ENCODE results near the gene B3GNT2. TPM values are rescaled to one million over a fixed set of nuclear protein-coding genes. Genes with fewer than 3 reads are reported as not detected.

The B3GNT2 gene
- total and polyA plus RNA-seq, 2 of the 4 experiments (the other 2 are of a cell fraction) = 5.0 to 11.1 TPM

DNA sequence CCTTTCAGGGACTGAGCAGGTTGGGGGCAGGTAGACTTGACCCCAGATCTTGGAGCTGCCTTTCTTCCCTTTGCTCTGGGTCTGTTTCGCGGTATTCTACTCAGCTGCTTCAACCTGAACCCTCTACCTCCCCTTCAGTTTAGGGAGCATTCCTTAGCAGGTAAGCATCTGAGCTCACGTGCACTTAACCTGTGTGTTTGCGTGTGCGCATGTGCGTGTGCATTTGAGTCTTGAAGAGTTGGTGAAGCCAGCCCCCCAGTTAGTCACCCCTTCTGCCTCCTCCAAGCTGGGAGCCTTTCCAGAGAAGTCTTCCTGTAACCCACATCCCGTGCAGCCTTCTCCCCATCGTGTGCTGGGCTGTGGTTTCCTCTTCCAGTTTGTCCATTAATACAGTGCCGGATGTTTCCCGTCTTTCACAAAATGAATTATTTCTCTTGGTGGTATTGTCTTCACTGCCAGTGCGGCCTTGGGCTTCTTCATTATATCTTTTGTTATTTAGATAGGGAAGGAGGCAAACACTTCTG lies 33.2 kb downstream of the B3GNT2 start:
- Histone ChIP-seq H3K56ac (ENCODE audit: extremely low read depth, insufficient read depth, low read length) (no peak overlapping the region), H3K9me1 (ENCODE audit: insufficient read depth, low read length) (no peaks in the 10 kb centered on the region), H2BK20ac (ENCODE audit: low read depth, low read length) (no peak overlapping the region), H3K4me1 (ENCODE audit: control insufficient read depth, insufficient read depth, low read length) (peaks cover 3% of the 10 kb centered on the region; the same call in 1 of the 2 replicates), H2BK120ac (ENCODE audit: low read depth, low read length) (no peak overlapping the region), H2BK5ac (ENCODE audit: low read depth, low read length, poor library complexity, severe bottlenecking) (no peak overlapping the region), H4K5ac (ENCODE audit: low read depth, low read length) (no peak overlapping the region), H2BK15ac (ENCODE audit: low read depth, low read length) (no peak overlapping the region), H3K36me3 (ENCODE audit: control insufficient read depth, insufficient read depth, low read length) (peaks cover 4% of the 10 kb centered on the region; the same call in 1 of the 2 replicates), H3K4me3 (ENCODE audit: insufficient read depth, low read depth, low read length) (no peak overlapping the region), H4K91ac (ENCODE audit: insufficient read depth, low read depth, low read length) (no peak overlapping the region), H3K79me1 (ENCODE audit: low read depth in 1 of 2, low read length in 2 of 2) (peaks cover 0 to 5% of the 10 kb centered on the region in 2 experiments; a peak in 1 of 4 replicates), H2AK9ac (replicated peaks; ENCODE audit: low read depth, low read length, poor library complexity) (no peak overlapping the region), H3K4me2 (ENCODE audit: low read depth, low read length) (no peak overlapping the region), H4K8ac (ENCODE audit: low read depth in 2 of 2, low read length in 2 of 2) (no peak overlapping the region), H3K23ac (ENCODE audit: low read depth, low read length) (no peak overlapping the region), H4K20me1 (ENCODE audit: insufficient read depth, low read length) (no peaks in the 10 kb centered on the region), H3K9me3 (ENCODE audit: control insufficient read depth, insufficient read depth, low read length) (no peaks in the 10 kb centered on the region), H3K27ac (ENCODE audit: insufficient read depth, low read length) (no peak overlapping the region), H2AK5ac (ENCODE audit: low read depth, low read length) (no peak overlapping the region), H3K4ac (ENCODE audit: low read depth, low read length) (no peak overlapping the region), H3K27me3 (ENCODE audit: control insufficient read depth, insufficient read depth, low read length) (no peaks in the 10 kb centered on the region), H2AFZ (replicated peaks; ENCODE audit: low read length, poor library complexity) (no peak overlapping the region), H3K9ac (ENCODE audit: low read depth, low read length) (no peak overlapping the region), H3K14ac (replicated peaks; ENCODE audit: low read depth, low read length) (no peak overlapping the region), H3K18ac (ENCODE audit: low read depth, low read length) (no peak overlapping the region)
- ChIA-PET CTCF (no interaction called here), POLR2A (ENCODE audit: unreplicated experiment) (no interaction called here)
- WGBS, 2 experiments (ENCODE audit: extremely low coverage in 2 of 2, insufficient read length in 1 of 2) = 88% methylated on average over 3 of the region's 11 CpGs; no CpG with 5 or more reads in 1 of the 2 experiments
- in situ Hi-C loops (cut with MboI; ENCODE audit: low sequenced_read_pairs) (no loop called here), intact Hi-C loops (cut with micrococcal nuclease) (no loop called here), dilution Hi-C loops (cut with HindIII; ENCODE audit: low sequenced_read_pairs, unreplicated experiment) (no loop called here)
- TF ChIP-seq CEBPB (IDR thresholded peaks at IDR 0.05; ENCODE audit: low read depth, low read length) = no peak
- TF ChIP-seq, protein P1, sequence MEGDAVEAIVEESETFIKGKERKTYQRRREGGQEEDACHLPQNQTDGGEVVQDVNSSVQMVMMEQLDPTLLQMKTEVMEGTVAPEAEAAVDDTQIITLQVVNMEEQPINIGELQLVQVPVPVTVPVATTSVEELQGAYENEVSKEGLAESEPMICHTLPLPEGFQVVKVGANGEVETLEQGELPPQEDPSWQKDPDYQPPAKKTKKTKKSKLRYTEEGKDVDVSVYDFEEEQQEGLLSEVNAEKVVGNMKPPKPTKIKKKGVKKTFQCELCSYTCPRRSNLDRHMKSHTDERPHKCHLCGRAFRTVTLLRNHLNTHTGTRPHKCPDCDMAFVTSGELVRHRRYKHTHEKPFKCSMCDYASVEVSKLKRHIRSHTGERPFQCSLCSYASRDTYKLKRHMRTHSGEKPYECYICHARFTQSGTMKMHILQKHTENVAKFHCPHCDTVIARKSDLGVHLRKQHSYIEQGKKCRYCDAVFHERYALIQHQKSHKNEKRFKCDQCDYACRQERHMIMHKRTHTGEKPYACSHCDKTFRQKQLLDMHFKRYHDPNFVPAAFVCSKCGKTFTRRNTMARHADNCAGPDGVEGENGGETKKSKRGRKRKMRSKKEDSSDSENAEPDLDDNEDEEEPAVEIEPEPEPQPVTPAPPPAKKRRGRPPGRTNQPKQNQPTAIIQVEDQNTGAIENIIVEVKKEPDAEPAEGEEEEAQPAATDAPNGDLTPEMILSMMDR (conservative IDR thresholded peaks at IDR 0.05; ENCODE audit: low read depth, low read length) = no peak
- TF ChIP-seq RAD21 (IDR thresholded peaks at IDR 0.05; ENCODE audit: low read length) = no peak
- no peak for TF ChIP-seq RCOR1 (IDR thresholded peaks at IDR 0.05; ENCODE audit: insufficient replicate concordance, low read length)
- TF ChIP-seq SMC3 (IDR thresholded peaks at IDR 0.05; ENCODE audit: low read depth, low read length) = no peak
- no peak for TF ChIP-seq BHLHE40 (IDR thresholded peaks at IDR 0.05; ENCODE audit: low read depth, low read length)
- TF ChIP-seq, protein P2, sequence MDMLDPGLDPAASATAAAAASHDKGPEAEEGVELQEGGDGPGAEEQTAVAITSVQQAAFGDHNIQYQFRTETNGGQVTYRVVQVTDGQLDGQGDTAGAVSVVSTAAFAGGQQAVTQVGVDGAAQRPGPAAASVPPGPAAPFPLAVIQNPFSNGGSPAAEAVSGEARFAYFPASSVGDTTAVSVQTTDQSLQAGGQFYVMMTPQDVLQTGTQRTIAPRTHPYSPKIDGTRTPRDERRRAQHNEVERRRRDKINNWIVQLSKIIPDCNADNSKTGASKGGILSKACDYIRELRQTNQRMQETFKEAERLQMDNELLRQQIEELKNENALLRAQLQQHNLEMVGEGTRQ (IDR thresholded peaks at IDR 0.05; ENCODE audit: low read depth, low read length) = no peak
- no peak for TF ChIP-seq POLR2A (IDR thresholded peaks at IDR 0.05; ENCODE audit: low read depth, low read length)
- TF ChIP-seq NFE2L2 (IDR thresholded peaks at IDR 0.05; ENCODE audit: low read depth, low read length) = no peak
- TF ChIP-seq MXI1 (IDR thresholded peaks at IDR 0.05; ENCODE audit: borderline replicate concordance, low read depth, low read length) = no peak
- TF ChIP-seq CHD1 (IDR thresholded peaks at IDR 0.05; ENCODE audit: low read depth, low read length) = no peak
- TF ChIP-seq, protein P3, sequence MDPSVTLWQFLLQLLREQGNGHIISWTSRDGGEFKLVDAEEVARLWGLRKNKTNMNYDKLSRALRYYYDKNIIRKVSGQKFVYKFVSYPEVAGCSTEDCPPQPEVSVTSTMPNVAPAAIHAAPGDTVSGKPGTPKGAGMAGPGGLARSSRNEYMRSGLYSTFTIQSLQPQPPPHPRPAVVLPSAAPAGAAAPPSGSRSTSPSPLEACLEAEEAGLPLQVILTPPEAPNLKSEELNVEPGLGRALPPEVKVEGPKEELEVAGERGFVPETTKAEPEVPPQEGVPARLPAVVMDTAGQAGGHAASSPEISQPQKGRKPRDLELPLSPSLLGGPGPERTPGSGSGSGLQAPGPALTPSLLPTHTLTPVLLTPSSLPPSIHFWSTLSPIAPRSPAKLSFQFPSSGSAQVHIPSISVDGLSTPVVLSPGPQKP (IDR thresholded peaks at IDR 0.05; ENCODE audit: borderline replicate concordance, low read depth, low read length) = no peak
- TF ChIP-seq MAZ (IDR thresholded peaks at IDR 0.05; ENCODE audit: borderline replicate concordance, low read depth, low read length) = no peak
- no peak for TF ChIP-seq RFX5 (IDR thresholded peaks at IDR 0.05; ENCODE audit: low read depth, low read length)
- TF ChIP-seq MAFK (IDR thresholded peaks at IDR 0.05; ENCODE audit: low read depth, low read length) = no peak
- no peak for TF ChIP-seq FOS (IDR thresholded peaks at IDR 0.05; ENCODE audit: low read depth, low read length)
- BruUV-seq (replicated peaks) = no TSS peak
- DNase-seq = no peak
- no peak for ATAC-seq (ENCODE audit: low read depth)
